ENCODE measurements around the gene SDCBP2. TPM values are rescaled to one million over a fixed set of nuclear protein-coding genes. Genes with fewer than 3 reads are reported as not detected.

Gene SDCBP2
- total and polyA plus RNA-seq, 10 of the 15 experiments (the other 5 are each of a cell fraction or from before 2014, with no cell fraction given), result 0.16 to 2.4 (median 1.1) TPM; not detected in 1

DNA sequence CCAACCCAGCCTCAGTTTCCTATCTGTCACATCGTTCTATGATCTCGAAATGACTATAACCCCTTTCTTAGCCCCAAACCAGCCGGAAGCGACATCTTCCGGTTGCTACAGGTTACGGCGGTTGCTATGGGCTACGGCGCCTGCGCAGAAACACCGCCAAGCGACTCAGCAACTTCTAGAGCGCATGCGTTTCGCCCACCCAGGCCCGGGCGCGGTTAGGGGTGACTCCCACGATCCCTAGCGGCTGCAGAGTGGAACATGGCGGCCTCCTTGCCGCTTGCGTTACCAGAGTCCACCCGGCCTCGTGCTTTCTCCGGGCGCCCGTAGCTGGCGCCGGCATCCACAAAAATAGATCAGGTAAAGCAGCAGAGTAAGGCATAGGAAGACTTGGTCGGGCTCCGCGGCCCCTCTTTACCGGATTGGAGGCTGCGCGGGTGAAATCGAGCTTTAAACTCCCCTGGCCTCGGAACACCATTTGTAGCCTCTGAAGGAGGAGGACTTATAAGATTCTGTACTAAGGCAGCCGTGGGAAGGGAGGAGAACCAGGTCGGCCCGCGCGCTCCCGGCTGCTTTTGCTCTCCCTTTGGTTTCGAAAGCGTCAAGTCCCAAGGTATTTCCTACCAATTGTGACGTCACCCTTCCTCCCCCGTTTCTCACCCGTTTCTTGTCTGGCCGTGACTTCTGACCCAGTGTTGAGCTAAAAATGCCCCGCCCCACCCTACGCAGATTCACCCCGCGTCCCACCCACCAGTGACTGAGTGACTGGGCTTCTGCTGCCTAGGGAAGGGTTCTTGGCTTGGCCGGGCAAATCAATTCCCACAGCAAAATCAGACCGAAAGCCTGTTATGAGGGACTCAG is 3.5 kb downstream of the SDCBP2 start (continued):
- TF ChIP-seq BMI1 (IDR thresholded peaks at IDR 0.05; ENCODE audit: borderline replicate concordance) (peak; percentile 100), TBL1XR1 (IDR thresholded peaks at IDR 0.05; ENCODE audit: low read depth, low read length) (no peak), SMAD5 (IDR thresholded peaks at IDR 0.05; ENCODE audit: low read depth) (peak; percentile 82; the same call in 1 of the 2 replicates), JUND (IDR thresholded peaks at IDR 0.05; ENCODE audit: low read depth, low read length) (0 out of 2 replicates have a peak, but pooled peaks have one; percentile 60), GATAD2B (conservative IDR thresholded peaks at IDR 0.05; ENCODE audit: low read depth) (peak; percentile 65; the same call in 1 of the 2 replicates), ZBTB40 (IDR thresholded peaks at IDR 0.05; ENCODE audit: borderline replicate concordance) (peak; percentile 86), BCLAF1 (IDR thresholded peaks at IDR 0.05) (no peak), ATF7 (IDR thresholded peaks at IDR 0.05; ENCODE audit: low read depth) (peak; percentile 98), MTA2 (IDR thresholded peaks at IDR 0.05; ENCODE audit: low read depth) (peak; percentile 47; the same call in 1 of the 2 replicates), CEBPB (IDR thresholded peaks at IDR 0.05; ENCODE audit: borderline replicate concordance in 1 of 2, low read depth in 2 of 2, low read length in 2 of 2) (no peak), SUZ12 (IDR thresholded peaks at IDR 0.05; ENCODE audit: unreplicated experiment) (no peak), ZNF207 (IDR thresholded peaks at IDR 0.05; ENCODE audit: borderline replicate concordance) (peak; percentile 88), CBFB (IDR thresholded peaks at IDR 0.05; ENCODE audit: low read depth) (peak; percentile 84), RFX5 (IDR thresholded peaks at IDR 0.05; ENCODE audit: low read depth, low read length) (0 out of 2 replicates have a peak, but pooled peaks have one; percentile 44)
- TF ChIP-seq, protein P1, sequence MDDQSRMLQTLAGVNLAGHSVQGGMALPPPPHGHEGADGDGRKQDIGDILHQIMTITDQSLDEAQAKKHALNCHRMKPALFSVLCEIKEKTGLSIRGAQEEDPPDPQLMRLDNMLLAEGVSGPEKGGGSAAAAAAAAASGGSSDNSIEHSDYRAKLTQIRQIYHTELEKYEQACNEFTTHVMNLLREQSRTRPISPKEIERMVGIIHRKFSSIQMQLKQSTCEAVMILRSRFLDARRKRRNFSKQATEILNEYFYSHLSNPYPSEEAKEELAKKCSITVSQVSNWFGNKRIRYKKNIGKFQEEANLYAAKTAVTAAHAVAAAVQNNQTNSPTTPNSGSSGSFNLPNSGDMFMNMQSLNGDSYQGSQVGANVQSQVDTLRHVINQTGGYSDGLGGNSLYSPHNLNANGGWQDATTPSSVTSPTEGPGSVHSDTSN (IDR thresholded peaks at IDR 0.05; ENCODE audit: insufficient replicate concordance, low read depth, low read length), result peak; percentile 16
- TF ChIP-seq, protein P2, sequence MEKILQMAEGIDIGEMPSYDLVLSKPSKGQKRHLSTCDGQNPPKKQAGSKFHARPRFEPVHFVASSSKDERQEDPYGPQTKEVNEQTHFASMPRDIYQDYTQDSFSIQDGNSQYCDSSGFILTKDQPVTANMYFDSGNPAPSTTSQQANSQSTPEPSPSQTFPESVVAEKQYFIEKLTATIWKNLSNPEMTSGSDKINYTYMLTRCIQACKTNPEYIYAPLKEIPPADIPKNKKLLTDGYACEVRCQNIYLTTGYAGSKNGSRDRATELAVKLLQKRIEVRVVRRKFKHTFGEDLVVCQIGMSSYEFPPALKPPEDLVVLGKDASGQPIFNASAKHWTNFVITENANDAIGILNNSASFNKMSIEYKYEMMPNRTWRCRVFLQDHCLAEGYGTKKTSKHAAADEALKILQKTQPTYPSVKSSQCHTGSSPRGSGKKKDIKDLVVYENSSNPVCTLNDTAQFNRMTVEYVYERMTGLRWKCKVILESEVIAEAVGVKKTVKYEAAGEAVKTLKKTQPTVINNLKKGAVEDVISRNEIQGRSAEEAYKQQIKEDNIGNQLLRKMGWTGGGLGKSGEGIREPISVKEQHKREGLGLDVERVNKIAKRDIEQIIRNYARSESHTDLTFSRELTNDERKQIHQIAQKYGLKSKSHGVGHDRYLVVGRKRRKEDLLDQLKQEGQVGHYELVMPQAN (conservative IDR thresholded peaks at IDR 0.05), result peak; percentile 88

Measured in GM12878 (cell line).